Keratinocyte (primary cell): Measurements from ENCODE around the gene ARL13B. TPM values are rescaled to one million over a fixed set of nuclear protein-coding genes. Genes with fewer than 3 reads are reported as not detected.

Source experiments
- DNase-seq: peaks from one replicate; pipeline ENCODE4 v3.0.0-alpha.2; 2011; ENCODE audit warnings: low read depth, missing footprints, low spot score
- FAIRE-seq: peaks from 2 replicates; lab custom pipeline; 2011; peaks lifted over from hg19 to GRCh38; lab: Jason Lieb, UNC
- H2AFZ ChIP-seq: 2 replicates; pipeline ENCODE4 v1.6.0; 2012; ENCODE audit warnings: low read length, control low read depth, inconsistent platforms; ENCODE audit not compliant: control insufficient read depth
- H3K27ac ChIP-seq: 2 replicates; pipeline ENCODE4 v1.5.1; 2011; ENCODE audit warnings: low read length; ENCODE audit not compliant: control insufficient read depth, insufficient read depth
- H3K27me3 ChIP-seq: 3 replicates; pipeline ENCODE4 v1.6.0; 2011; ENCODE audit warnings: low read length; ENCODE audit not compliant: control insufficient read depth, insufficient read depth; ENCODE audit errors: extremely low read depth
- H3K36me3 ChIP-seq, 2 experiments: 2 replicates in 1 of 2; 3 replicates in 1 of 2; pipeline ENCODE4 v1.5.1; 2011; ENCODE audit warnings: low read length in 2 of 2, mild to moderate bottlenecking in 1 of 2; ENCODE audit not compliant: control insufficient read depth in 2 of 2, insufficient read depth in 2 of 2; ENCODE audit errors: extremely low read depth in 1 of 2
- H3K4me1 ChIP-seq: 3 replicates; pipeline ENCODE4 v1.5.1; 2011; ENCODE audit warnings: low read length; ENCODE audit not compliant: control insufficient read depth, insufficient read depth; ENCODE audit errors: extremely low read depth
- H3K4me2 ChIP-seq: 3 replicates; pipeline ENCODE4 v1.6.0; 2011; ENCODE audit warnings: low read depth, low read length; ENCODE audit not compliant: control insufficient read depth, insufficient read depth; ENCODE audit errors: extremely low read depth
- H3K4me3 ChIP-seq, 3 experiments: fragments of 200-600 bp in 1 of 3; sonication (generic) in 1 of 3; 2 replicates in 2 of 3; 3 replicates in 1 of 3; pipeline ENCODE4 v1.5.1; 2011 to 2016; ENCODE audit warnings: low read length in 3 of 3, mild to moderate bottlenecking in 3 of 3, control low read depth in 2 of 3, inconsistent platforms in 1 of 3, low read depth in 1 of 3, mixed read lengths in 1 of 3, mixed run types in 1 of 3, moderate library complexity in 1 of 3; ENCODE audit not compliant: control insufficient read depth in 2 of 3, insufficient read depth in 2 of 3; ENCODE audit errors: extremely low read depth in 1 of 3
- H3K79me2 ChIP-seq: 2 replicates; pipeline ENCODE4 v1.6.0; 2012; ENCODE audit warnings: low read length; ENCODE audit not compliant: control insufficient read depth, insufficient read depth
- H3K9ac ChIP-seq: 3 replicates; pipeline ENCODE4 v1.6.0; 2011; ENCODE audit warnings: low read length; ENCODE audit not compliant: control insufficient read depth, insufficient read depth; ENCODE audit errors: extremely low read depth
- H3K9me1 ChIP-seq: 3 replicates; pipeline ENCODE4 v1.6.0; 2011; ENCODE audit warnings: low read length; ENCODE audit not compliant: control insufficient read depth, insufficient read depth; ENCODE audit errors: extremely low read depth
- H3K9me3 ChIP-seq: 2 replicates; pipeline ENCODE4 v1.5.1; 2012; ENCODE audit warnings: low read depth, low read length; ENCODE audit not compliant: control insufficient read depth
- H4K20me1 ChIP-seq: 3 replicates; pipeline ENCODE4 v1.6.0; 2011; ENCODE audit warnings: low read length; ENCODE audit not compliant: control insufficient read depth, insufficient read depth; ENCODE audit errors: extremely low read depth
- EZH2 ChIP-seq: IDR thresholded peaks from one replicate; pipeline ENCODE4 v1.6.1; 2012; ENCODE audit warnings: inconsistent platforms, mild to moderate bottlenecking, low read length, moderate library complexity
- dilution Hi-C: fragments of 300-500 bp; cut with MboI; formaldehyde crosslinking; loops from one replicate; pipeline ENCODE4 v1.7.0; 2020; ENCODE audit warnings: low sequenced_read_pairs; ENCODE audit not compliant: extremely low pct_ligation_motif_present
- polyA plus RNA-seq, 5 experiments: library from polyadenylated mRNA; depleted of rRNA in 3 of 5; stranded (reverse) in 3 of 5; stranded (forward) in 1 of 5; unstranded in 1 of 5; fragments of >200 nt; gene quantifications; 1 replicate in 1 of 5; 2 replicates in 3 of 5; 3 replicates in 1 of 5; pipeline versions ENCODE4 v1.2.1 to v1.2.3, GENCODE V29; 2011 to 2012; ENCODE audit warnings: missing spikeins in 2 of 5, low read depth in 1 of 5, low replicate concordance in 1 of 5
- TF ChIP-seq, protein P1 (sequence below), 3 experiments: IDR thresholded peaks in 1 of 3; conservative IDR thresholded peaks in 1 of 3; optimal IDR thresholded peaks in 1 of 3; 2 replicates in 2 of 3; 3 replicates in 1 of 3; pipeline versions ENCODE3 to v1.5.1; 2011; ENCODE audit warnings: low read length in 3 of 3, mild to moderate bottlenecking in 3 of 3, moderate library complexity in 2 of 3, control low read depth in 1 of 3, inconsistent platforms in 1 of 3; ENCODE audit not compliant: insufficient read depth in 2 of 3; ENCODE audit errors: extremely low read depth in 1 of 3

Gene ARL13B
- polyA plus RNA-seq, 1 donor (not counting 4 experiments of a cell fraction or from before 2014, with no cell fraction given), result 6.8 TPM

DNA sequence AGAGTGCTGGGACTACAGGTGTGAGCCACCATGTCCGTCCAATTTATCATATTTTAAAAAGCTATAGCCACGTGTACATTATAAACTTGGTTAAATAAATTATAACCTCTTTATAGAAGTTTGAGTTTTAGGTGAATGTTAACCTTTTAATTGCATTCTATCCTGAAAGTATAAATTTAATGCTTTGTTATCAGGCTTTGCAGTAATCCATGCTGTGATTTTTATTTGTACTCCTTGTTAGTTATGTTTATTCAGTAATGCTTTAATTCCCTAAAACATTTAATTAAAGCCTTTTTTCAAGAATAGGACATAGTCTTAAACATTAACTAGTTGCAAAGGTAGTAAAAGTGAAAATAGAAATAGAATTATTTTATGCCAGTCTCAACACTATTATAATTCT lies 11.7 kb downstream of the ARL13B start:
- H3K4me1 ChIP-seq, result no peaks in the 10 kb centered on the region
- no peak for TF ChIP-seq EZH2
- TF ChIP-seq, protein P1, sequence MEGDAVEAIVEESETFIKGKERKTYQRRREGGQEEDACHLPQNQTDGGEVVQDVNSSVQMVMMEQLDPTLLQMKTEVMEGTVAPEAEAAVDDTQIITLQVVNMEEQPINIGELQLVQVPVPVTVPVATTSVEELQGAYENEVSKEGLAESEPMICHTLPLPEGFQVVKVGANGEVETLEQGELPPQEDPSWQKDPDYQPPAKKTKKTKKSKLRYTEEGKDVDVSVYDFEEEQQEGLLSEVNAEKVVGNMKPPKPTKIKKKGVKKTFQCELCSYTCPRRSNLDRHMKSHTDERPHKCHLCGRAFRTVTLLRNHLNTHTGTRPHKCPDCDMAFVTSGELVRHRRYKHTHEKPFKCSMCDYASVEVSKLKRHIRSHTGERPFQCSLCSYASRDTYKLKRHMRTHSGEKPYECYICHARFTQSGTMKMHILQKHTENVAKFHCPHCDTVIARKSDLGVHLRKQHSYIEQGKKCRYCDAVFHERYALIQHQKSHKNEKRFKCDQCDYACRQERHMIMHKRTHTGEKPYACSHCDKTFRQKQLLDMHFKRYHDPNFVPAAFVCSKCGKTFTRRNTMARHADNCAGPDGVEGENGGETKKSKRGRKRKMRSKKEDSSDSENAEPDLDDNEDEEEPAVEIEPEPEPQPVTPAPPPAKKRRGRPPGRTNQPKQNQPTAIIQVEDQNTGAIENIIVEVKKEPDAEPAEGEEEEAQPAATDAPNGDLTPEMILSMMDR (optimal IDR thresholded peaks at IDR 0.05 in 1 of 3, IDR thresholded peaks at IDR 0.05 in 1 of 3, conservative IDR thresholded peaks at IDR 0.05 in 1 of 3; ENCODE audit: extremely low read depth in 1 of 3, insufficient read depth in 2 of 3, low read length in 3 of 3), result no peak
- no peak overlapping the region for H3K4me3 ChIP-seq
- no peaks in the 10 kb centered on the region for H3K27me3 ChIP-seq
- H3K9ac ChIP-seq, result no peak overlapping the region
- no peaks in the 10 kb centered on the region for H3K9me3 ChIP-seq
- no peaks in the 10 kb centered on the region for H3K9me1 ChIP-seq
- H3K79me2 ChIP-seq, result peaks cover 2% of the 10 kb centered on the region
- no peak for DNase-seq
- no peak overlapping the region for H3K27ac ChIP-seq
- H3K4me2 ChIP-seq, result no peak overlapping the region
- no peak overlapping the region for H2AFZ ChIP-seq
- no peak for FAIRE-seq
- dilution Hi-C loops, result no loop called here
- H4K20me1 ChIP-seq, result no peaks in the 10 kb centered on the region
- H3K36me3 ChIP-seq, result no peaks in the 10 kb centered on the region

GRCh38 chr3:93992207-93992606 lies 12.3 kb downstream of the ARL13B start:
- peaks cover 2% of the 10 kb centered on the region for H3K79me2 ChIP-seq
- dilution Hi-C loops, result no loop called here

More at GRCh38 chr3:93992207-93992606, 12.3 kb downstream of the ARL13B start:
- DNase-seq, result no peak
- no peak for TF ChIP-seq EZH2
- TF ChIP-seq, protein P1 (optimal IDR thresholded peaks at IDR 0.05 in 1 of 3, IDR thresholded peaks at IDR 0.05 in 1 of 3, conservative IDR thresholded peaks at IDR 0.05 in 1 of 3; ENCODE audit: extremely low read depth in 1 of 3, insufficient read depth in 2 of 3, low read length in 3 of 3), result no peak
- no peak overlapping the region for H2AFZ ChIP-seq
- H3K9me1 ChIP-seq, result no peaks in the 10 kb centered on the region
- FAIRE-seq, result no peak
- no peaks in the 10 kb centered on the region for H3K27me3 ChIP-seq
- no peaks in the 10 kb centered on the region for H3K9me3 ChIP-seq
- no peak overlapping the region for H3K9ac ChIP-seq
- H3K4me1 ChIP-seq, result no peaks in the 10 kb centered on the region
- no peak overlapping the region for H3K4me2 ChIP-seq
- no peak overlapping the region for H3K4me3 ChIP-seq
- no peak overlapping the region for H3K27ac ChIP-seq
- no peaks in the 10 kb centered on the region for H3K36me3 ChIP-seq
- no peaks in the 10 kb centered on the region for H4K20me1 ChIP-seq
